H9 (cell line): ENCODE results near the gene FBN1. TPM values are rescaled to one million over a fixed set of nuclear protein-coding genes. Genes with fewer than 3 reads are reported as not detected.

Experiments used
- DNase-seq: peaks from one replicate; pipeline ENCODE4 v3.0.0-alpha.2; 2017
- H2AFZ ChIP-seq: one replicate; pipeline ENCODE4 v1.6.1; 2013; ENCODE audit warnings: mild to moderate bottlenecking, low read length, control low read depth, moderate library complexity
- H2AK5ac ChIP-seq: 2 replicates; pipeline ENCODE4 v1.6.1; 2013; ENCODE audit warnings: low read length, control low read depth, mixed read lengths; ENCODE audit not compliant: insufficient read length
- H2BK120ac ChIP-seq: one replicate; pipeline ENCODE4 v1.6.1; 2013; ENCODE audit warnings: low read depth, mild to moderate bottlenecking, low read length, control low read depth, inconsistent platforms; ENCODE audit not compliant: poor library complexity, severe bottlenecking
- H2BK12ac ChIP-seq: 2 replicates; pipeline ENCODE4 v1.6.1; 2013; ENCODE audit warnings: low read length, control low read depth, mixed read lengths, low read depth; ENCODE audit not compliant: insufficient read length
- H2BK15ac ChIP-seq: 2 replicates; pipeline ENCODE4 v1.6.1; 2013; ENCODE audit warnings: low read depth, low read length, control low read depth
- H2BK20ac ChIP-seq: one replicate; pipeline ENCODE4 v1.6.1; 2013; ENCODE audit warnings: low read depth, mild to moderate bottlenecking, low read length, control low read depth, inconsistent platforms; ENCODE audit not compliant: poor library complexity, severe bottlenecking
- H2BK5ac ChIP-seq: 2 replicates; pipeline ENCODE4 v1.6.1; 2013; ENCODE audit warnings: low read length, control low read depth, mixed read lengths; ENCODE audit not compliant: insufficient read length
- H3K14ac ChIP-seq: 2 replicates; pipeline ENCODE4 v1.6.1; 2013; ENCODE audit warnings: low read length, control low read depth; ENCODE audit not compliant: insufficient read depth
- H3K18ac ChIP-seq: 2 replicates; pipeline ENCODE4 v1.6.1; 2013; ENCODE audit warnings: low read depth, mild to moderate bottlenecking, mixed read lengths, low read length, control low read depth; ENCODE audit not compliant: insufficient read length
- H3K23ac ChIP-seq: 2 replicates; pipeline ENCODE4 v1.6.1; 2013; ENCODE audit warnings: low read length, control low read depth, mixed read lengths, low read depth; ENCODE audit not compliant: insufficient read length
- H3K23me2 ChIP-seq: 2 replicates; pipeline ENCODE4 v1.6.1; 2013; ENCODE audit warnings: low read depth, mild to moderate bottlenecking, mixed read lengths, low read length, control low read depth; ENCODE audit not compliant: insufficient read length, poor library complexity, severe bottlenecking
- H3K27ac ChIP-seq: 2 replicates; pipeline ENCODE4 v1.5.1; 2013; ENCODE audit warnings: low read length, control low read depth, mixed read lengths, low read depth; ENCODE audit not compliant: insufficient read length
- H3K27me3 ChIP-seq: 2 replicates; pipeline ENCODE4 v1.6.1; 2013; ENCODE audit warnings: low read length, control low read depth, inconsistent platforms; ENCODE audit not compliant: insufficient read depth
- H3K4ac ChIP-seq: 2 replicates; pipeline ENCODE4 v1.6.1; 2013; ENCODE audit warnings: low read depth, mild to moderate bottlenecking, control low read depth, inconsistent platforms, low read length, moderate library complexity
- H3K4me1 ChIP-seq: 2 replicates; pipeline ENCODE4 v1.6.1; 2013; ENCODE audit warnings: low read length, control low read depth, inconsistent platforms; ENCODE audit not compliant: insufficient read depth
- H3K4me2 ChIP-seq: 2 replicates; pipeline ENCODE4 v1.6.1; 2013; ENCODE audit warnings: low read length, control low read depth, mixed read lengths; ENCODE audit not compliant: insufficient read length, insufficient read depth
- H3K56ac ChIP-seq: 2 replicates; pipeline ENCODE4 v1.6.1; 2013; ENCODE audit warnings: low read depth, mild to moderate bottlenecking, mixed read lengths, low read length, control low read depth; ENCODE audit not compliant: insufficient read length
- H3K79me1 ChIP-seq: 2 replicates; pipeline ENCODE4 v1.6.1; 2013; ENCODE audit warnings: low read depth, mild to moderate bottlenecking, moderate library complexity, low read length, control low read depth, inconsistent platforms; ENCODE audit not compliant: insufficient read depth, poor library complexity, severe bottlenecking
- H3K79me2 ChIP-seq: 2 replicates; pipeline ENCODE4 v1.6.1; 2013; ENCODE audit warnings: low read length, control low read depth, inconsistent platforms; ENCODE audit not compliant: insufficient read depth
- H3K9ac ChIP-seq: 2 replicates; pipeline ENCODE4 v1.6.1; 2013; ENCODE audit warnings: low read length, control low read depth, mixed read lengths; ENCODE audit not compliant: insufficient read length; ENCODE audit errors: extremely low read depth
- H3K9me3 ChIP-seq: one replicate; pipeline ENCODE4 v1.6.1; 2013; ENCODE audit warnings: low read depth, low read length, inconsistent platforms; ENCODE audit not compliant: control insufficient read depth
- H3T11ph ChIP-seq: one replicate; pipeline ENCODE4 v1.6.1; 2013; ENCODE audit warnings: mild to moderate bottlenecking, low read length, control low read depth, inconsistent platforms
- H4K20me1 ChIP-seq: one replicate; pipeline ENCODE4 v1.6.1; 2013; ENCODE audit not compliant: control insufficient read depth, insufficient read length, insufficient read depth
- H4K5ac ChIP-seq: 2 replicates; pipeline ENCODE4 v1.6.1; 2013; ENCODE audit warnings: low read depth, mild to moderate bottlenecking, mixed read lengths, low read length, control low read depth; ENCODE audit not compliant: insufficient read length
- H4K8ac ChIP-seq: replicated peaks from 2 replicates; pipeline ENCODE4 v1.6.1; 2013; ENCODE audit warnings: low read length, control low read depth, mixed read lengths, low read depth; ENCODE audit not compliant: insufficient read length
- H4K91ac ChIP-seq: 2 replicates; pipeline ENCODE4 v1.6.1; 2013; ENCODE audit warnings: low read depth, mild to moderate bottlenecking, moderate library complexity, mixed read lengths, low read length, control low read depth; ENCODE audit not compliant: insufficient read length
- H3K27ac Mint-ChIP-seq, 3 experiments: 2 replicates in 2 of 3; 3 replicates in 1 of 3; pipeline ENCODE4 v1.8.0; 2020 to 2021; ENCODE audit warnings: mixed read lengths in 3 of 3, mild to moderate bottlenecking in 1 of 3, moderate library complexity in 1 of 3
- H3K27me3 Mint-ChIP-seq: 2 replicates; pipeline ENCODE4 v1.8.0; 2021; ENCODE audit warnings: low read depth, mild to moderate bottlenecking, moderate library complexity, mixed read lengths
- H3K36me3 Mint-ChIP-seq, 3 experiments: 2 replicates in 2 of 3; 3 replicates in 1 of 3; pipeline ENCODE4 v1.8.0; 2020 to 2021; ENCODE audit warnings: low read depth in 3 of 3, mixed read lengths in 3 of 3; ENCODE audit not compliant: insufficient read depth in 1 of 3
- H3K4me1 Mint-ChIP-seq, 2 experiments: 2 replicates each; pipeline ENCODE4 v1.8.0; 2020; ENCODE audit warnings: mixed read lengths in 2 of 2
- H3K4me3 Mint-ChIP-seq, 2 experiments: 2 replicates in 1 of 2; 3 replicates in 1 of 2; pipeline ENCODE4 v1.8.0; 2020 to 2021; ENCODE audit warnings: mild to moderate bottlenecking in 2 of 2, mixed read lengths in 2 of 2, moderate library complexity in 1 of 2
- H3K9me3 Mint-ChIP-seq, 2 experiments: 2 replicates in 1 of 2; 3 replicates in 1 of 2; pipeline ENCODE4 v1.8.0; 2020; ENCODE audit warnings: mild to moderate bottlenecking in 2 of 2, mixed read lengths in 2 of 2, moderate library complexity in 1 of 2
- CTCF ChIP-seq: fragments of 200-600 bp; sonication (generic); conservative IDR thresholded peaks from 3 replicates; pipeline ENCODE4 v1.8.0; 2021; ENCODE audit warnings: antibody characterized with exemption, mild to moderate bottlenecking
- WGBS: extraction: QIAGEN DNeasy Blood & Tissue Kit; methylation state at CpG from one replicate; pipeline ENCODE4 v1.1.7; 2013; ENCODE audit warnings: missing lambda C conversion rate, low lambda C conversion rate, mixed read lengths; ENCODE audit not compliant: insufficient read length; ENCODE audit errors: extremely low coverage; 5-methylcytosine and 5-hydroxymethylcytosine counted together
- total RNA-seq: library from RNA; stranded (reverse); gene quantifications from 2 replicates; pipeline ENCODE4 v1.2.1, GENCODE V29; 2021

Gene FBN1
- total RNA-seq, 1 experiment from 2014 or later: 3.6 TPM

- Histone ChIP-seq H3K56ac (no peak overlapping the region), H3K79me1 (no peaks in the 10 kb centered on the region), H2AK5ac (no peak overlapping the region), H4K8ac (no peak overlapping the region), H3K4ac (no peak overlapping the region), H4K20me1 (no peaks in the 10 kb centered on the region), H3K4me1 (no peaks in the 10 kb centered on the region), H2BK5ac (no peak overlapping the region), H3K27me3 (no peaks in the 10 kb centered on the region), H4K91ac (no peak overlapping the region), H2AFZ (no peak overlapping the region), H3T11ph (no peak overlapping the region), H3K9ac (no peak overlapping the region), H2BK120ac (no peak overlapping the region), H3K4me2 (no peak overlapping the region), H3K23ac (no peak overlapping the region), H3K18ac (no peak overlapping the region), H3K14ac (no peak overlapping the region), H2BK20ac (no peak overlapping the region), H3K23me2 (no peaks in the 10 kb centered on the region), H3K79me2 (no peaks in the 10 kb centered on the region), H3K27ac (no peak overlapping the region), H3K9me3 (no peaks in the 10 kb centered on the region), H2BK12ac (no peak overlapping the region), H4K5ac (no peak overlapping the region), H2BK15ac (no peak overlapping the region)
- no CpG with 5 or more reads among the region's 8 CpGs for WGBS
- Mint-ChIP-seq H3K4me1 (no peaks in the 10 kb centered on the region), H3K36me3 (no peaks in the 10 kb centered on the region), H3K27ac (peak overlapping the region in 1 of 3 experiments; percentile 54; a peak in 1 of 7 replicates), H3K4me3 (no peak overlapping the region), H3K9me3 (no peaks in the 10 kb centered on the region), H3K27me3 (no peaks in the 10 kb centered on the region)
- no peak for TF ChIP-seq CTCF
- DNase-seq: no peak
Observed at GRCh38 chr15:48406266-48406891, 239.1 kb downstream of the FBN1 start.
